ENCODE data around the gene FAP. TPM values are rescaled to one million over a fixed set of nuclear protein-coding genes. Genes with fewer than 3 reads are reported as not detected.

Gene FAP
- total and polyA plus RNA-seq, 3 donors from 2014 or later = 1.2 to 5.6 (median 2.6) TPM

DNA sequence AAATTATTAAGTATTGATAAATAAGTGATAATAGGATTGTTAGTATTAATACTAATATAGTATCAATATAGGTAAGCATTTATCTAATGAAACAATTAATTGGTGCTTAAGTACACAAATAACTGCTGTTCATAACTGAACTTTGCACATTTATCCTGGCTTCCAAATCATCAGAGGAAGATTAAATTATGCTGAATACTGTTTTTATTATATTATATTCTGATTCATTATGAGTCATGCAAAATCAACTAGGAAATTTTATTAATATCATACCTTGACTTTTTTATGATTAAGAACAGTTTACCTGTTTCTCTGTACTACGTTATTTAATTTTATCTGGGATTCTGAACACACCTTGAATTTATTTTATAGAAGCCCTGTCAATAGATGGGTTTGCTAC lies 42.6 kb downstream of the FAP start:
- H3K36me3 ChIP-seq (ENCODE audit: low read depth, missing control alignments) = no peaks in the 10 kb centered on the region
- H3K27me3 ChIP-seq = no peaks in the 10 kb centered on the region
- WGBS, 2 donors = 90 to 91% methylated on average over 1 of the region's 1 CpG

DNA sequence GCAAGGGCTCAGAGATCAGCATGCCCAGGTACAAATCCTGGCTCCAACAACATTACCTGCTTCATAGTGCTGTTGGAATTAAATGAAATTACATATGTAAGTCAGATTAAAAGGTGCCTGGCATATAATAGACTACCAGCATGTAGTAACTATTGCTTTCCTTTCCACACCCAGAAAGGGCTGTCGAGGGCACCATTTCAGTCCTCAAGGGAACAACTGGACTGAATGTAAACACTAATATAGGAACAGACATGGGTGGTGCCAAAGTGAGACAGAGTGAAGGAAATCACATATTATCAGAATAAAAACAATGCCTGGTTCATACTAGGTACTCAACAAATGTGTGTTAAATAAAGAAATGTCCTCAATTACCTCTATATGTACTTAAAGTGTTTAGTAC lies 43.3 kb downstream of the FAP start:
- Histone ChIP-seq H3K4me1 (no peaks in the 10 kb centered on the region), H3K9me3 (no peaks in the 10 kb centered on the region), H3K27ac (no peak overlapping the region), H3K36me3 (ENCODE audit: low read depth, missing control alignments) (no peaks in the 10 kb centered on the region), H3K27me3 (no peaks in the 10 kb centered on the region), H3K4me3 (no peak overlapping the region)
- intact Hi-C loops (cut with DNase I; ENCODE audit: low total_unique reads) = no loop called here
- TF ChIP-seq POLR2A (IDR thresholded peaks at IDR 0.05) = no peak
- WGBS, 2 donors = 94 to 97% methylated on average over 1 of the region's 1 CpG
- no peak for DNase-seq

More for the DNA sequence above, 42.6 kb downstream of the FAP start:
- no peak overlapping the region for H3K27ac ChIP-seq
- no peak for TF ChIP-seq POLR2A (IDR thresholded peaks at IDR 0.05)
- TF ChIP-seq, protein P1, sequence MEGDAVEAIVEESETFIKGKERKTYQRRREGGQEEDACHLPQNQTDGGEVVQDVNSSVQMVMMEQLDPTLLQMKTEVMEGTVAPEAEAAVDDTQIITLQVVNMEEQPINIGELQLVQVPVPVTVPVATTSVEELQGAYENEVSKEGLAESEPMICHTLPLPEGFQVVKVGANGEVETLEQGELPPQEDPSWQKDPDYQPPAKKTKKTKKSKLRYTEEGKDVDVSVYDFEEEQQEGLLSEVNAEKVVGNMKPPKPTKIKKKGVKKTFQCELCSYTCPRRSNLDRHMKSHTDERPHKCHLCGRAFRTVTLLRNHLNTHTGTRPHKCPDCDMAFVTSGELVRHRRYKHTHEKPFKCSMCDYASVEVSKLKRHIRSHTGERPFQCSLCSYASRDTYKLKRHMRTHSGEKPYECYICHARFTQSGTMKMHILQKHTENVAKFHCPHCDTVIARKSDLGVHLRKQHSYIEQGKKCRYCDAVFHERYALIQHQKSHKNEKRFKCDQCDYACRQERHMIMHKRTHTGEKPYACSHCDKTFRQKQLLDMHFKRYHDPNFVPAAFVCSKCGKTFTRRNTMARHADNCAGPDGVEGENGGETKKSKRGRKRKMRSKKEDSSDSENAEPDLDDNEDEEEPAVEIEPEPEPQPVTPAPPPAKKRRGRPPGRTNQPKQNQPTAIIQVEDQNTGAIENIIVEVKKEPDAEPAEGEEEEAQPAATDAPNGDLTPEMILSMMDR (IDR thresholded peaks at IDR 0.05) = no peak
- no peak for DNase-seq
- no peaks in the 10 kb centered on the region for H3K4me1 ChIP-seq
- intact Hi-C loops (cut with DNase I; ENCODE audit: low total_unique reads) = no loop called here
- no peaks in the 10 kb centered on the region for H3K9me3 ChIP-seq
- no peak overlapping the region for H3K4me3 ChIP-seq

DNA sequence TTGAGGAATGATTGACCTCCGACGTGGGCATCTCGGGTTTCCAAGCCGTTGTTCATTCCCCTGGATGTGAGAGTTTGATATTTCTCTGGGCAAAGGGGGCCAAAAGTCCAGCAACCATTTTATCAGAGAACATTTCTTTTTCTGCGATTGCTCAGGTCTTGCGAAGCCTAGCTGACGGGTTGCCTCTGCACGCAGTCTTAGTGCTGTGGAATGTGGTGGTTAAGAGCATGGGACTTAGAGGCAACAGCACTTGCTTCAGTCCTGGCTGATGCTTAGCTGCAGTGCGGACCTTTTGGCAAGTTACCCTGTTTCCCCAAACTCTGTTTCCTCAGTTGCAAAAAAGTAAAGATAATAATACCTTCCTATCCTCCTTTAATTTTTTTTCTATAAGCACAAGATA lies 45.0 kb downstream of the FAP start:
- H3K36me3 ChIP-seq (ENCODE audit: low read depth, missing control alignments) = no peaks in the 10 kb centered on the region
- intact Hi-C loops (cut with DNase I; ENCODE audit: low total_unique reads) = no loop called here
- no peaks in the 10 kb centered on the region for H3K9me3 ChIP-seq
- no peak overlapping the region for H3K4me3 ChIP-seq
- H3K27me3 ChIP-seq = no peaks in the 10 kb centered on the region
- H3K27ac ChIP-seq = no peak overlapping the region
- H3K4me1 ChIP-seq = no peaks in the 10 kb centered on the region
- no peak for DNase-seq
- TF ChIP-seq POLR2A (IDR thresholded peaks at IDR 0.05) = no peak
- TF ChIP-seq, protein P1 (IDR thresholded peaks at IDR 0.05) = no peak
- WGBS, 2 donors = 85 to 92% methylated on average over 9 of the region's 9 CpGs

DNA sequence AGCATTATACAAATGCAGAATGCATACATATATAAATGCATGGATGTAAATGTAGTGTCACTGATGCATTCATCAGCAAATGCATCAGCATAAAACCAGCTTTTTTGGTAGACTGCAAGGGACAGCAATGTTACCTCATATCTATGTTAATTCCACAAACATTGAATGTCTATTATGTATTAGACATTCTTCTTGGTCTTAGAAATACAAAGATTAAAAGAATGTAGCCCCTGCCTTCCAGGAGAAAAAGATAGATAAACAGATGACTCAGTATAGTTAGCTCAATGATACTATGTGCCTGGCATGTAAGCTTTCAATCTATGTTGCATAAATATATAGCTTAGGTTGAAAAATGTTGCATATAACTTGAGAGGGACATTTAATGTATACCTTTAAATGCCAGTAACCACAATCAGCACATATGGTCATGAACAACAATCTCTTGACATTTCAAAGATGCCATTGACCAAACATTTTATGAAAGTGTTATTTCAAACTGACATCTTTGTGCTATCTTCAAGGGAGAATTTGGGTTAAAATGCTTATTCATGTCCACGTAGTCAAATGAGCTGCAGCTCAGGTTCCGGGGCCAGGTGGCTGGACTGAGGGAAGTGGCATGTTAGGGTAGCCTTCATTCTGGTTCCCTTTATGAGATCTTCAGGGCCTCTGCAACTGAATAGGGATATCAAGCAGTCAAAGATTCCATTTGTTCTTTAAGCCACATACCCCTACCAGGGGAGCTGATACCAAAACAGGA lies 46.0 kb downstream of the FAP start:
- intact Hi-C loops (cut with DNase I; ENCODE audit: low total_unique reads) = no loop called here
- 88 to 91% methylated on average over 2 of the region's 2 CpGs for WGBS, 2 donors
- Histone ChIP-seq H3K4me3 (no peak overlapping the region), H3K27me3 (no peaks in the 10 kb centered on the region), H3K36me3 (ENCODE audit: low read depth, missing control alignments) (no peaks in the 10 kb centered on the region), H3K27ac (no peak overlapping the region), H3K9me3 (no peaks in the 10 kb centered on the region), H3K4me1 (no peaks in the 10 kb centered on the region)
- TF ChIP-seq POLR2A (IDR thresholded peaks at IDR 0.05) = no peak
- TF ChIP-seq, protein P1 (IDR thresholded peaks at IDR 0.05) = no peak
- no peak for DNase-seq

DNA sequence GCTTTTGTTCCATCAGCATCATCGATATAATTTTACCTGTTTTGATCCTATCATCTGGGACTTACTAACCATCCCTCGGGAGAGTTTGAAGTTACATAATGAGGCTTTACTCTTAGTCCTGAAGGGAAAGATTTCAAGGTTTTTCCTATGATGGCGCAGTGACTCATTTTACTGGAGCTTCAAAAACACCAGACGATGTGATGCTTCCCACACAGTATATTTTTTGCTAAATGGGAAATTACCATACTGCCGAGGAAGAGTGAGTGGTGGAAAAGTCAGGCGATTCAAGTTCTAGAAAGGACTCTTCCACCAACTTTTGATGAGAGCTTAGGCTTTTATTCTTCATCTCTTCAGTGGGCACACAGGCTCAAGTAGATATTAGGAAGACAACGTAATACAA lies 46.6 kb downstream of the FAP start:
- no peak for TF ChIP-seq POLR2A (IDR thresholded peaks at IDR 0.05)
- TF ChIP-seq, protein P1 (IDR thresholded peaks at IDR 0.05) = no peak
- no peak for DNase-seq
- H3K4me1 ChIP-seq = no peaks in the 10 kb centered on the region
- H3K4me3 ChIP-seq = no peak overlapping the region
- intact Hi-C loops (cut with DNase I; ENCODE audit: low total_unique reads) = no loop called here
- no peaks in the 10 kb centered on the region for H3K36me3 ChIP-seq (ENCODE audit: low read depth, missing control alignments)
- no peaks in the 10 kb centered on the region for H3K27me3 ChIP-seq
- WGBS, 2 donors = 92% methylated on average over 7 of the region's 7 CpGs
- no peak overlapping the region for H3K27ac ChIP-seq
- H3K9me3 ChIP-seq = no peaks in the 10 kb centered on the region

Data from testis (tissue), 3 donors.